SK-N-DZ (cell line): Measurements from ENCODE around the gene GABARAPL2.
"Not testable (repeated sequence)": the region's sequence is repeated elsewhere in the genome, so short reads cannot be mapped to it uniquely, and the experiment has no call there.

Experiments
- DNase-seq: peaks from one replicate; pipeline ENCODE4 v3.0.0-alpha.2; 2015; ENCODE audit warnings: low spot score

The GABARAPL2 gene

DNA sequence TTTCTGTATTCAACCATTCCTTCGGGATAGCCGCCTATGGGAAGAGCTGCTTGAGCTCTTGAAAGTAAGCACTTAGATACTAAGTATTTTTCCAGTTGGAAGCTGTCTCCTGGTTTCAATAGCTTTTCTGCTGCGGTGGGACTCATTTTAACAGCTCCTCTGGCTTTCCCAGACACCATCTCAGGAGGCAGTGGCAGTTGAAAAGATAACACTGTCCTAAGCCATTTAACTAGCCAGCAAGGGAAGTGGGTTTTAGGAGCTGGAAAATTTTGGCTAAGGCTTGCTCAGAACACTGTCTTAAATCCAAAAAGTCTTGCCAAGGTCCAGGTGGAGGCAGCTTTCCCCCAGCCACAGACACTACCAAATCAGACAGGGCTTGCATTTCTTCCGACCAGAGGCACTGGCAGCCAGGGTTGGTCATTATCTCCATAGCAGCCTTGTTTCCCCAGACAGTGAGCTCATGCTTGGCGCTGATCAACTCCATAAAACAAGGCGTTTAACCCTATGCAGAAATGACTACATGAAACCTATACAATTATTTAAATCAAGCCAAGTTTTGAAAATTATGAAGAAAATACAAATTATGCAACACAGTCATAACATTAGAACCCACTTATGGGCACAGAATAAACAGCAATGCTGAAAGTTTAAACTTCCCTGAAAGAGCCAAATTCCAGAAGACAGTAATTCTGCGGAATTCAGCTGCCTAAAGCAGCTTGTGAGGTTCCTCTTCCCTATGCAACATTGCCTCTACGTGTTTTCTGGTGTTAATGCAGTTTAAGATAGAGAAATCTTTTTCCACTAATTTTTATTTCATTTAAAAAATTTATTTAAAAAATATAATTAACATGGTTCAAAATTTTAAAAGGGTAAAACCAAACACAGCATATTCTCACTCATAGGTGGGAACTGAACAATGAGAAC is 25.0 kb downstream of the GABARAPL2 start:
- DNase-seq = no peak

DNA sequence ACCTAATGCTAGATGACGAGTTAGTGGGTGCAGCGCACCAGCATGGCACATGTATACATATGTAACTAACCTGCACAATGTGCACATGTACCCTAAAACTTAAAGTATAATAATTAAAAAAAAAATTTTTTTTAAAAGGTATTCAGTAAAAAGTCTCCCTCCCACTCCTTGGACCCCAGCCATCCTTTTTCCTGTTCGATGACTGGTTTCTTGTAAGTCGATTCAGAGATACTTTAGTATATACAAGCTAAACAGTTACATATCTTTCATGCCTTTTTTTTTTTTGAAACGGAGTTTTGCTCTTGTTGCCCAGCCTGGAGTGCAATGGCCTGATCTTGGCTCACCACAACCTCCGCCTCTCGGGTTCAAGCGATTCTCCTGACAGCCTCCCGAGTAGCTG is 25.7 kb downstream of the GABARAPL2 start:
- DNase-seq = not testable (repeated sequence)

GRCh38 chr16:75593308-75593707 is 27.1 kb downstream of the GABARAPL2 start:
- no peak for DNase-seq

DNA sequence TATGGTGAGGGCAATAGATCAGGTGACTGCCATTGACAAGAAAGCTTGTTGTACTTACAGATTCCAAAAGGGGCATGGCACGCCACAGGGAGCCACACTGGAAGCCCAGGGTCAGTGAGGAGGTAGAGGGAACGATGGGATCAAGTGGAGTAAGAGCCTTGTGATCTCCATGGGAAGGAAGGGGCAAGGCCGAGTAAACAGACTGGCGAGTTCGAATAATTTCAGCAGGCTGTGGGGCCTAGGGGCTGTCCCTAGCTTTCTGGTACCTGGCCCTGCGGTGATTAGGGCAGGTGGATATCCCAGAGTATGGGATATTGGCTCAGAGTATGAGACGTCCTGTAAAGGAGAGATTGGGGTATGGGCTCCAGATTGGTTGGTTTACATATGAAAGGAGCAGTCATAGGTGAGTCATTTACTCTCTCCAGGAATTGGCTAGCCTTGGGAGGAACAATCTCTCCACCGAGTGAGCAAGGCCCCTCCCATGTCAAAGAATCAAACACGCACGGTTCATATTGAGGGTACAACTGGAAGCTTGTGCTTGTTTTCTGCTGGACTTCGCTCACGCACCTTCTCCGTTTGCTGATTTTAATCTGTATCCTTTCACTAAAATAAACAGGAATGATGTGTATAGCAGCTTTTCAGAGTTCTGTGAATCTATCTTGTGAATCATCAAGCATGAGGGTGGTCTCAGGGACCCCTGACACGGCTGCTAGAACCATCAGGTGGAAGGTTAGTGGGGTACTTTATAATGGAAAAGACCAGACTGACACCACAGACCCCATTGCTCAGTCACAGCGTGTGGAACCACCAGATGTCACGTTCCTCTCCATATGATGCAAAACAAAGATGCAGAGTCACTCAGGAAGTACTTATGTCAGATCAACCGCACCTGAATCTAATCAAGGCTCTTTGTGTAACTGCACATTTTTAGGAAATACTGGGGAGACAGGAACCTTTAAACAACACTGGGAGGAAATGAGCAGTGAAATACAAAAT is 27.9 kb downstream of the GABARAPL2 start:
- DNase-seq = peak; percentile 27

DNA sequence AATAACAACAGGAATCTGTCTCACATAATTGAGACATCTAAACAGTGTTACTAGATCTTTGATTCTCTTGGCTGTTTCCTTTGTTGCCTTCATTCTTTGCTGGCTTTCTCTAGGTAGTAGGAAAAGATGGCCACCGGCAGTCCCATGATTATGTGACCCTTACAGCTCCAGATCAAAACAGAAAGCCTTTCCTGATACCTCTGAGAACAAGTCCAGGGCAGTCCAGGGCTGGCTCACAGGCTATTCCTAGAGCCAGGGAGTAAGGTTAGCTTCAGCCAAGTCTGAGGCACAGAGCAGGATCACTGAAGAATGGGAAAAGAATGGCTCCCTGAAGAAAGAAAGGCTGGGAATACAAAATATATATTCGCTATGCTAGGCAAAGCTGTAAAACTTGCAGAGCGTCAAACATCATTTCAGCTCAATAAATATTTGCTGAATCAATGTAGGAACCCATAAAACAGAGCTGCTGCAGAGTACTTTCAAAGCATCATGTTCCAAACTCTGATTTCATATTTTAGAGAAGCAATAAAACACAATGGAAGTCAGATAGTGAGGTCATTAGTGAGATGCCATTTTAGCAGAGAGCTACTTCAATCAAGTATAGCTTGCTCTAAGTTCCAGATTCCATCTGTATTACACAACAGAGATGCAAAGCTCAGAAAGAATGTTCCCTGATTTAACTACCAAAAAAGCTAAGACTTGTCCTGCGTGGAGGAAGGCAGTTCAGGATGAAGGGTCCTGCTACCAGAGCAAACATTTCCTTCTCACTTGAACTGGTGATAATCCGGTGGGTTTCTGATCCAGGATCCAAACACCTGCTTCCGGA is 33.5 kb downstream of the GABARAPL2 start:
- no peak for DNase-seq

- DNase-seq = no peak
These were observed 37.1 kb downstream of the GABARAPL2 start for GRCh38 chr16:75603241-75603640.

DNA sequence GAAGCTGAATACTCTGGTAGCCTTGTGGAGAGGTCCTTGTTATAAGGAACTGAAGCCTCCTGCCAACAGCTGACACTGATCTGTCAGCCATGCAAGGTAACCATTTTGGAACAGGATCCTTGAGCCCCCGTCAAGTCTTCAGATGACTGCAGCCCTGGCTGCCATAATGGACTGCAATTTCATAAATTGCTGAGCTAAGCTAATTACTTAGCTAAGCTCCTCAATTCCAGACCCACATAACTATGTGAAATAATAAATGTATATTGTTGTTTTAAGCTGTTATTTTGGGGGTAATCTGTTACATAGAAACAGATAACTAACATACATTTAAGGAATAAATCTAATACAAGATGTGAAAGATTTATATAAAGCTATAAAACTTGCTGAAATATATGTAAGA is 40.3 kb downstream of the GABARAPL2 start:
- DNase-seq = no peak

DNA sequence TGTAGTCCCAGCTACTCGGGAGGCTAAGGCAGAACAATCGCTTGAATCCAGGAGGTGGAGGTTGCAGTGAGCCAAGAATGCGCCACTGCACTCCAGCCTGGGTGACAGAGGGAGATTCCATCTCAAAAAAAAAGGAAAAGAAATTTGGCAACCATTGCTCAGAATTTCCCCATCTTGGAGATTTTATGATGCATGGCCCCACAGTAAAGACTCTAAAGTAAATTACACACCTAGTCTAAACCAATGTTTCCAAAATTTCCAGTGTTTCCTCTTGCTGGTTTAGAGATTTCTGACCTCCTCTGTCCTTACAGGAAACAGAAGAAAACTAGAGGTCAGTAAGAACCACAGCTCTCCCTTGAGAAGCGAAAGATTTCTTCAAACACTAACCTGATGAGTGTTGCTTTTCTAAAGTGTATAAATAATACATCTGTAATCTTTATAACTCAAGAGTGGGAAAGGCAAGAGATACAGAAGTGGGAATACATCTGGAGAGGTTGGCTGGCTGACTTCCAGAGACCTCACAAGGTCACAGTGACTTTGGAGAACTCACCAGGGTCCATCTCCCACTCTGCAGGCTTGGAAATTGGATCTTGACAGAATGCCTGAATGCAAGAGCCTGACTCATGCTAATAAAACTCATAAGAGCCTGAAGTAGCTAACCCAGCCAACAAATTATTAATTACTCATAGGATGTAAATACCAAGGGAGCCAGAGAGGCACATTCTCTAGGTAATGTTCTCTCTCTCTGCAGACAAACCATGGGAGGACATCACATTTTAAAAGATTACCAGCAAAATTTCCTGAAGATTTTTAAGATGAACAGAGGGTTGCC is 48.1 kb downstream of the GABARAPL2 start:
- no peak for DNase-seq

DNA sequence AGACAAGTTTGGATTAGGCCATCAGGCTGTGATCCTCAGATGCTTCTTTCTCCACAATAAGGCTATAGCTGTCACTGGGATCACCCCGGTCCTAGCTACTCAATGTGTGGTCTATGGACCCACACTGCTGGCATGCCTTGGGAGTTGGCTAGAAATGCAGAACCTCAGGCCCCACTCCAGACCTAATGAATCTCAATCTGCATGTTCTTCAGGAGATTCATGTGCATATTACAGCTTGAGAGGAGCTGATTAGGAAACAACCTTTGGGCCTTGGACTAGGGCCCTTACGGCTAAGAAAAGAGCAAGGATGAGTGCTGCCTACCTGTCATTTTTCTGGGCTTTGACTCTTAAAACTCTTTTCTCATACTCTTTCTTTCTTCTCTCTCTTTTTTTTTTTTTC is 49.4 kb downstream of the GABARAPL2 start:
- DNase-seq = no peak

- DNase-seq = no peak
These were observed 50.4 kb downstream of the GABARAPL2 start for GRCh38 chr16:75616521-75617010.

- no peak for DNase-seq
These were observed 50.9 kb downstream of the GABARAPL2 start for GRCh38 chr16:75617121-75617520.

- no peak for DNase-seq
These were observed 52.6 kb downstream of the GABARAPL2 start for GRCh38 chr16:75618780-75619179.

DNA sequence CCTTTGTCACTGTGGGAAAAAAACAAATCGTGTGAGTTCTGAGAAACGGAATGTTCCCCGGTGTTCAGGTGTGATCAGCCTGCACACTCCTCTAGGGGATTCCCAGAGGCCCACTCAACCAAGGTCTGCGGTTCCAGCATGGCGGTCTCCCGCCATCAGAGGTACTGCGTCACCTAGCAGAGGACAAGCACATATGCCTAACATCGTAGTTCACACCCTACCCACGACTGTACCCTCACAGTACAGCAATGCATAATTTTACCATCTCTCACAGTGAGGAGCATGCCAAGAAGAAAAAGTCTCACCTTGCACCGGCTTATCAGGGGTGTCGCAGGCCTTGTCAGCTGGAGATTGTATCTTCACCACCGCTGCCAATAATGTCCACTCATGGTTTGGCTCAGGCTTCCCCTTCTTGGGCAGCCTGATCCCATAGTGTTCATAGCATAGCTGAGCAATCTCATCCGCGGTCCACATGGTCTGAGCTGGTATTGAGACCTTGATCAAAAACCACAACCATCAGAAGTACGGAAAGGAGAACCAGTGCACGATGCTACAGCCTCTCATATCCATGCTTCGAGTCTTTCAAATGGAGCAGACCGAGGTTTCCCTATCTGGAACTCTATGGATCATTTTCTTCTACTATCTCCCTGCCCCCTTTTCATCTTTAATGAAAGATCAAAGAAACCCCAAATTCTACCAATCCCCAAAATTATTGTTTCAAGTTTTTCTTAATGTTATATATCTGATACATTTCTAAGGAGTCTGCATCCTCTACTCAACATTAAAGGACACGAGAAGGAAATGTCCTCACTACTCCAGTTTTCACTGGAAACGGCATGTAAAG is 54.4 kb downstream of the GABARAPL2 start:
- no peak for DNase-seq

- DNase-seq = peak; percentile 34
These were observed 54.9 kb downstream of the GABARAPL2 start for GRCh38 chr16:75621170-75621477.

GRCh38 chr16:75622761-75623605 is 56.8 kb downstream of the GABARAPL2 start, which contains the start of gene ADAT1:
TSS of gene ADAT1 (minus strand) at chr16:75623281. CDS start at chr16:75620799, 2,482 bp downstream.
- peak; percentile 98 for DNase-seq

DNA sequence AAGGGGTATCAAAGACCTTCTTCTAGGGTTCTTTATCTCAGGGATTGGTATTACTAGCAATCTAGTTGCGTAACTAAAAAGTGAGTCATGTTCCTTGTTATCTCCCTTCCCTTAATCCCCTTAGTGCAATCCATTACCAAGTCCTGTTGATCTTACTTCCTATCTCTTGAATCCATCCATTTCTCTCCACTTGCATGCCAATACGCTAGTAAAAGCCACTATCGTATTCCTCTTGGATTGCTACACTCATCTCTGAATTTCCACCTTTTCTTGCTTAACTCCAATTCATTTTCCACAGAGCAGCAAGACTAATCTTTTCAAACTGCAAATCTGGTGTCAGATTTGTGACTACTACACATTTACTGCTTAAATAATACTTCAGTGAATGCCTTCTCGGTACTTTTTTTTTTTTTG is 58.7 kb downstream of the GABARAPL2 start:
- no peak for DNase-seq

DNA sequence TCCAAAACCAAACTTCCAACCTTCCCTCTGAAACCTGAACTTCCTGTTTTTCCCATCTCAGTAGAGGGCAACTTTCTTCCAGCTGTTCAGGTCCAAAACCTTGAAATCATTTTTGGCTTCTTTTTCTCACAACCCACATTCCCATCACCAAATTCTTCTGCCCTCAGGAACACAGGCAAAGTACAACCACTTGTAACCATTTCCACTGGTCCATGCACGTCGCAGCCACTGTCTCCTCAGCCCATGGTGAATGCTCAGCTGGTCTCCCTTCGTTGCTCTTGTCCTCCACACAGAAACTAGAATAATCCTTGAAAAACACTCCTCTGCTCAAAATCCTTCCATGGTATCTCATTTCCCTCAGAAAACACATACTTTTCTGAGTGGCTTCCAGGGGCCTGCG is 60.6 kb downstream of the GABARAPL2 start:
- no peak for DNase-seq
